Endothelial cell of umbilical vein (primary cell): Measurements from ENCODE around the gene HSD17B2.

Experiments used
- EZH2 ChIP-seq: IDR thresholded peaks from 2 replicates; pipeline ENCODE4 v1.6.1; 2012; ENCODE audit warnings: borderline replicate concordance, low read depth, mild to moderate bottlenecking, moderate library complexity, low read length, inconsistent platforms; ENCODE audit not compliant: severe bottlenecking
- FOS ChIP-seq: IDR thresholded peaks from 2 replicates; pipeline ENCODE4 v1.6.1; 2011; ENCODE audit warnings: mild to moderate bottlenecking, low read length, moderate library complexity, borderline replicate concordance; ENCODE audit not compliant: insufficient read depth
- JUN ChIP-seq: IDR thresholded peaks from 2 replicates; pipeline ENCODE4 v1.6.1; 2011; ENCODE audit warnings: borderline replicate concordance, low read depth; ENCODE audit not compliant: insufficient read length, insufficient read depth
- POLR2A ChIP-seq: IDR thresholded peaks from 2 replicates; pipeline ENCODE4 v1.6.1; 2012; ENCODE audit warnings: low read depth, mild to moderate bottlenecking, control low read depth, low read length
- POLR2AphosphoS5 ChIP-seq: IDR thresholded peaks from 2 replicates; pipeline ENCODE4 v1.6.1; 2012; ENCODE audit warnings: low read depth, mild to moderate bottlenecking, control low read depth, low read length, moderate library complexity; ENCODE audit not compliant: insufficient read depth

- TF ChIP-seq FOS (no peak), EZH2 (no peak), JUN (no peak), POLR2A (no peak), POLR2AphosphoS5 (no peak)
These were observed 89.6 kb downstream of the HSD17B2 start for GRCh38 chr16:82124651-82125050.
